Fibroblast of gingiva (primary cell): ENCODE measurements around the gene ARHGAP31.
"Not testable (repeated sequence)": the region's sequence is repeated elsewhere in the genome, so short reads cannot be mapped to it uniquely, and the experiment has no call there.

Source experiments
- DNase-seq: peaks from one replicate; pipeline ENCODE4 v3.0.0-alpha.2; 2011; ENCODE audit warnings: low read depth

The ARHGAP31 gene

GRCh38 chr3:119352034-119352609, 57.9 kb downstream of the ARHGAP31 start:
- DNase-seq: no peak

GRCh38 chr3:119352863-119353527, 58.8 kb downstream of the ARHGAP31 start:
- peak; percentile 79 for DNase-seq

DNA sequence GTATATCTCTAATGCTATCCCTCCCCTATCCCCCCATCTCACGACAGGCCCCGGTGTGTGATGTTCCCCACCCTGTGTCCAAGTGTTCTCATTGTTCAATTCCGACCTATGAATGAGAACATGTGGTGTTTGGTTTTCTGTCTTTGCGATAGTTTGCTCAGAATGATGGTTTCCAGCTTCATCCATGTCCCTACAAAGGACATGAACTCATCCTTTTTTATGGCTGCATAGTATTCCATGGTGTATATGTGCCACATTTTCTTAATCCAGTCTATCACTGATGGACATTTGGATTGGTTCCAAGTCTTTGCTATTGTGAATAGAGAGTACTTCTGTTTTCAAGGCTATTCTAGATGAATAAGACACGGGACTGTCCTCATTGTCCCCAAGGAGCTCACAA, 61.4 kb downstream of the ARHGAP31 start:
- not testable (repeated sequence) for DNase-seq

DNA sequence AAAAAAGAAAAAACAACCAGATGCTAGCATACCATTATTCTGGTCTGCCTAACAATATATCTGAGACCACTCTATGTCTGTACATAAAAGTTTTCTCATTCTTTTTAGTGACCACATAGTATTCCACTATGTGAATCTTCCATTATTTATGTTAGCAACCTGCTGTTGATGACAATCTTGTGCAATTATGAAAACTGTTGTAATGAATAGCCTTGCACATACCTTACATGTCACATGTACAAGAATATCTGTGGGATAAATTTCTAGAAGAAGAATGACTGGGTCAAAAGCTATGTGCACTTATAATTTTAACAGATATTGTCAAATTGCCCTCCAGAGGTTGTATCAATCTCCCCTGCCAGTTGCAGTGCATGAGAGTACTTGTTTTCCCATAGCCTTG, 62.5 kb downstream of the ARHGAP31 start:
- DNase-seq: no peak

DNA sequence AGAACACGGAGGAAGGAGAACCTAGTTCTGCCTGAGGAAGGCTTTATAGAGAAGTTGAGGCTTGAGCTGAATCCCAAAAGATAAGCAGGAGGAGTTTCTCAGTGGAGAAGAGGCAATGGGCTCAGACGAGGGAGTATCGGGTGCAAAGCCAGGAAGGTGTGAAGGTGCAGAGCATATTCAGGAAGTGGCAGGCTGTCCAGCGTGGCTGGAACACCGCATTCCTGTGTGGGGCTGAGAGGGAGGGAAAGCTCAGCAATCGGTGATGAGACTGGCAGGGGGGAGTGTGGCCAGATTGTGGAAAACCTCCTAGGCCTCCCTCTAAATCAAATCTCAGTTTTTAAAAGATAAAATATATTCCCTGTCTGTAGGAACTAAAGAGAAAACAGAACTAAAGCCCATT, 63.0 kb downstream of the ARHGAP31 start:
- DNase-seq: no peak

DNA sequence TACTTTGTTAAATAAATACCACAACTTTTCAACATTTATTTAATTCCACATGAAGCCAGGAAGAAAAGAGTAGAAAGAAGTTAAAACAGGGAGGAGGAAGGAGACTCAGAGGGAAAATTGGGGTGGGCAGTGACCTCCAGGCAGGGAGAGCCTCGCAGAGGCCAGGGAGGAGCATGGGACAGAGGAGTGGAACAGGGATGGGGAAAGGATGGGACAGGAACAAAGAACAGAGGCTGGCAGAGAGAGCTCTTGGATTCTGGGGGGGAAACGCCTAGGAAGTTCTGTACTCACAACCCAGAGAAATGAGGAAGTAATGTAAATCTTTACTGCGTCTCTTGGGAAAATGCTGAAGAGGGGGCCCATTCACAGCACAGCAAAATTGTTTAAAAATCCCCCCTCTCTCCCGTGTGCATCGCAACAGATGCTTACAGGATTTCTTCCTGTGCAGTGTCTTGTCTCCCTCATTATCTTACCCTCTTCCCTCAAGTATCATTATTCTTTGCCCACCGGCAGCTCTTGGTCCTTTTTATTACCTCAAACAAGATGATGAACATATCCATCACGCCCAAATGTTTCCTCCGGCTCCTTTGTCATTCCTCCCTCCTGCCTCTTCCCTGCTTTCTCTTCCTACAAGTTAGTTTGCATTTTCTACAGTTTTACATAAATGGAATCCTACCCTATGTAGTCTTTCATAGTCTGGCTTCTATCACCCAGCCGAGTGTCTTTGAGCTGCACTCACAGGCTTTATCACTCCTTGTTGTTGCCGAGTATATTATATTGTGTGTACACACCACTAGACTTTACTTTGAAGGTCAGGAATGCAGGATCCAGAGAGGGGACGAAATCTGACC, 65.5 kb downstream of the ARHGAP31 start:
- no peak for DNase-seq

DNA sequence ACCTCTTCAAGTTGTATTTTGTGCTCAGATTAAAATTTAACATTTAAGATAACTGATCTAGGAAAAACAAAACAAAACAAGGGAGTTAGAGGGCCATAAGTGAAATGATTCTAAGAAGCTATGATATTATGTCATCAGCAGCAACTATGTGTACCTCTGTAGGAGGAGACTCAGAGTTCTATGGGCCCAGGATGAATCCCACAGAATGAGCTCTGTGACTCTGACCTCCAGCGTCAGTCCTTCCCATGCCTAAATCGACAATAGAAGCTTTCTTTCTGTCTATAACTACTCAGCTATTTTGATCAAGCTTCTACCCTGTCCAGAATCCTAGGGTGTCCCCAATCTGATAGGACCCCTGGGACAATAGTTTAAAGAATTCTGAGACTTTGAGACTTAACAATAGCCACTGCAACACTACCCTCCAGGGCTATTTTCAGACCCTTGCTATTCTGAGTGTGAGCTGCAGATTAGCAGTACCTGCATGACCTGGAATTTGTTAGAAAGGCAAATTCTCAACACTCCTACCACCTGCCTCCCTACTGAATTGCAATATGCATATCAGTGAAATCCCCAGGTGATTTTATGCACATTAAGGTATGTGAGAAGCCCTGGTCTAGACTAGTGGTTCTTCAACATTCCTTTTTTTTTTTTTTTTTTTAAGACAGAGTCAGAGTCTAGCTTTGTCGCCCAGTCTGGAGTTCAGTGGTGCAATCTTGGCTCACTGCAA, 66.7 kb downstream of the ARHGAP31 start:
- DNase-seq: no peak

GRCh38 chr3:119362010-119362409, 67.8 kb downstream of the ARHGAP31 start:
- DNase-seq: no peak

DNA sequence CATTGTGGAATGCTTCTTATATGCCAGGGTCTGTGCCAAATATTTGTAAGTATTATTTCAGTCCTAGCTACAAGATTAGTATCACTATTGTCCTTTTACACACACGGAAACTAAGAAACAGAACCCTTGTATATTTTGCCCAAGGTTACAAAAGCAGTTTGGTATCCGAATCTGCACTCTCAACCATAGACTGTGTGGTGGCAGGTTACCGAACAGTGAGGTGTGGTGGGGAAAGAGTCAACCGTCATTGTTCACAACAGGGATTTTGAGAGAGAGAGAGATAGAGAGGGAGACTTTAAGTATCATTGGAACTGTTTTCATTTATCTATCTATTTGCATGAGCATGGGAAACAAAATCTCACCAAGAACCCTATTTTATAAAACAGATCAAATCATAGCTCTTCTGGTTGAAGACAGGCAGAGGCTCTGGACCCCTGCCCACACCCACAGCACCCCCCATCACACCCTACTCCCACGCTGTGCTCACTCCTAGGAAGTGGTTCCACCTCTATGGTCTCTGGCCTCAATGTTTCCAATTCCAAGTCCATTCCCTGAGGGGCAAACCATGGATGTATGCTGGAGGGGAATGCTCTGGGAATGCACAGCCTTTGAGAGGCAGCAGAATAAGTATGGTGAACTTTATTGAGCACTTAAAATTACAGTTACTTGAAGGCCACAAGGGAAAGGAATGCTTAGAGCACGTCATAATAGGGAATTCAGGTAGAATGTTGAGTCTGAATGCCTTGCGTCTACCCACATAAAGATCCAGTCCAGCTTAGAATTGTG, 69.0 kb downstream of the ARHGAP31 start:
- no peak for DNase-seq

DNA sequence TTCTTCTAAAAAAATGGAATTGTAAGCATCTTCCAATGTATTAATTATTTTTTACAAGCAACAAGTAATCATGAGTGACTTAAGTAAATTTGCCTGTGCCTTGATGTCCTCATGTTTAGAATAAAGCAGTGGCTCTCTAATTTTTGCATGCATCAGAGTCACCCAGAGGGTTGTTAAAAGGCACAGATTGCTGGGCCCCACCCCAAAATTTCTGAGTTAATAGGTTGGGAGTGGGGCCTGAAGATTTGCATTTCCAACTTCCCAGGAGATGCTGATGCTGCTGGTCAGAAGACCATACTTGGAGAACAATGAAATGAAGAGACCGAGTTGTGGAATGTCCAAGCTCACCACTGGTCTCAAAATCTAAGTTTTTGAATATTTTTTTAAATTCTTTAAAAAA, 70.2 kb downstream of the ARHGAP31 start:
- DNase-seq: no peak

DNA sequence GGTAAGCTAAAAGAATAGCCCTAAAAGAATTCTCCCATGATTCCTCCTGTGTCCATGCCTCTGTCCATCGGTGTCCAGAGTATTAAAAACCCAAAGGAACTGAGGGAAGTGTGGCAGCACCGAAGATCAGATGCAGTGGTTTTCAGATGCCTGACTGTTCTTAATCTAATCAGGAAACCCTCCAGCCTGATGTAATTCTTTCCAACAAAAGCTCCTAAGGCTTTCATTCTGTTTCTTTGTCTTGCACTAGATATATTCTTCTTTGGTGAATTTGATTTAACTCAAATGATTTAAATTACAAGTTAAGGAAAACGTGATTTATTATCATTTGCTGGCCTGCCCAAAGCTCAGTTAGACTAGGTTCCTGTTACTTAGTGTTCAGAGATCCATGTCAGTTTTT, 71.2 kb downstream of the ARHGAP31 start:
- DNase-seq: no peak

DNA sequence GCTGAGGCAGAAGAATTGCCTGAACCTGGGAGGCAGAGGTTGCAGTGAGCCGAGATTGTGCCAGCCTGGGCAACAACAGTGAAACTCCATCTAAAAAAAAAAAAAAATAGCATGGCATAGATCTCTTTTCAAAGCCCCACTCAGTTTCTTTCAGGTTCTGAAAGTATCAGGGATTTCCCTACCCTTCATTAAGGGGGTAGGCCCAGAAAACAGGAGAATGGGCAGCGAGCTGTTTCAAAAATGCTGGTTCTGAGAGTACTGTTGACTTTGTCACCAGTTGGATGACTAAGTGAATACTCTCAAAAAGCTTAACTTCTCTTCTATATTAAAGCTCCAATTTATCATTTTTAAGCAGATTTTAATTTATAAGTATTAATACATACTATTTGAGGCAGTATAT, 72.8 kb downstream of the ARHGAP31 start:
- no peak for DNase-seq

DNA sequence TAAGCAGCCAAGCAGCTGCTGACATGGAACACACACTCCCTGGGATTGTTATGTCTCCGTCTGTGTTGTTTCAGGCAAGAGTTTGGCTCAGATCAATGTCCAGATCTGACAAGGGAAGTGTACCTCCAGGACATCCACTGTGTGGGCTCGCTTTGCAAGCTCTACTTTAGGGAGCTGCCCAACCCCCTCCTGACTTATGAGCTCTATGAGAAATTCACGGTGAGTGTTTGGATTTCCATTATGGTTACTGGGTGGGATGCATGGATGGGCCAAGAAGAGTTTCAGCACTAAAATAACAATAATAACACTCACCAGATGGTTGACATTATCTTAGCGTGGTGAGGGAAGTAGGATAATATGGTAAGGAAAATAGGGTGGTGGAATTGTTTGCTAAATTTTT, 74.1 kb downstream of the ARHGAP31 start:
- DNase-seq: peak; percentile 69

DNA sequence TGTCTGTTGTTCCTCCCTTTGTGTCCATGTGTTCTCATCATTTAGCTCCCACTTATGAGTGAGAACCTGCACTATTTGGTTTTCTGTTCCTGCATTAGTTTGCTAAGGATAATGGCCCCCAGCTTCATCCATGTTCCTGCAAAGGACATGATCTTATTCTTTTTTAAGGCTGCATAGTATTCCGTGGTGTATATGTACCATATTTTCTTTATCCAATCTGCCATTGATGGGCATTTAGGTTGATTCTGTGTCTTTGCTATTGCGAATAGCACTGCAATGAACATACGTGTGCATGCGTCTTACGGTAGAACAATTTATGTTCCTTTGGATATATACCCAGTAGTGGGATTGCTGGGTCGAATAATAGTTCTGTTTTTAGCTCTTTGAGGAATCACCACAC, 77.6 kb downstream of the ARHGAP31 start:
- DNase-seq: not testable (repeated sequence)

DNA sequence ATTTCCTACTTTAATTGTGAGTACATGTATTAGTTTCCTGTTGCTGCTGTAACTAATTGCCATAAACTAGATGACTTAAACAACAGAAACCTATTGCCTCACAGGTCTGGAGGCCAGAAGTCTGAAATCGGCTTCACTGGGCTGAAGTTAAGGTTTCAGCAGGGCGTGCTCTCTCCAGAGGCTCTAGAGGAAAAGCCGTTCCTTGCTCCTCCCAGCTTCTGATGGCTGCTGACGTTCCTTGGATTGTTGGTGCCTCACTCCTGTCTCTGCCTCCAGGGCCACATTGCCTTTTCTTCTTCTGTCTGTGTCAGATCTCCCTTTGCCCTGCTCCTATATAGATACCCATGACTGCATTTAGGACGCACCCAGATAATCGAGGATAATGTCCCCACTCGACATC, 80.9 kb downstream of the ARHGAP31 start:
- no peak for DNase-seq

GRCh38 chr3:119375510-119375909, 81.3 kb downstream of the ARHGAP31 start:
- no peak for DNase-seq

GRCh38 chr3:119376758-119377157, 82.6 kb downstream of the ARHGAP31 start:
- DNase-seq: peak; percentile 60

GRCh38 chr3:119378259-119378803, 84.1 kb downstream of the ARHGAP31 start:
- no peak for DNase-seq

DNA sequence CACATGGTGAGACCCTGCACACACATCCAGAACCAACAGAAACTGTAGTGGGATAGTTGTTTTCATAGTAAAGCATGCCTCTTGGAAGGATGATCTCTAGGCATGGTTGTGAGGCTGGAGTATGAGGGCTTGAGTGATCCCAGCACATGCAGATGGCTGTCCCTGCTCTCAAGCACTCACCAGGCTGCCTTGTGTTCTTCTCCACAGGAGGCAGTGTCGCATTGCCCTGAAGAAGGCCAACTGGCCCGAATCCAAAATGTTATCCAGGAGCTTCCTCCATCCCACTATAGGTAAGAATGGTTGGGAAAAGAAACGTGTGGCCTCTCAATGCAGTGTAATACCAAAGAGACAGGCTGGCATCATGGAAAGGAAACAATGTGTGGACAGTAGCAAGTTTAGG, 86.5 kb downstream of the ARHGAP31 start:
- DNase-seq: no peak

DNA sequence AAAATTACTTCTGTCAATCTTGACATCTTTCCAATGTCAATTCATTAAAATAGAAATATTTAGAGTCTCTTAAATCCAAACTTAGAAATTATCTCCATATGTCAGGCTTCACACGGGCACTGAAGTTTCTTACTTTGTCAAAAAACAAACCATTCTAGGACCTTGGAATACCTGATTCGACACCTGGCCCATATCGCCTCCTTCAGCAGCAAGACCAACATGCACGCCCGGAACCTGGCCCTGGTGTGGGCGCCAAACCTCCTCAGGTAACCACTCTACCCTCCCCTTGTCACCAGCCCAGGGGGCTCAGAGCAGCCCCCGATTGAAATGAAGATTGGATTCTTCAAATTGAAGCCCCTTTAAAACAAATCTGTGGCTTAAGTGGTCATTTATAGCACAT, 88.0 kb downstream of the ARHGAP31 start:
- DNase-seq: no peak

DNA sequence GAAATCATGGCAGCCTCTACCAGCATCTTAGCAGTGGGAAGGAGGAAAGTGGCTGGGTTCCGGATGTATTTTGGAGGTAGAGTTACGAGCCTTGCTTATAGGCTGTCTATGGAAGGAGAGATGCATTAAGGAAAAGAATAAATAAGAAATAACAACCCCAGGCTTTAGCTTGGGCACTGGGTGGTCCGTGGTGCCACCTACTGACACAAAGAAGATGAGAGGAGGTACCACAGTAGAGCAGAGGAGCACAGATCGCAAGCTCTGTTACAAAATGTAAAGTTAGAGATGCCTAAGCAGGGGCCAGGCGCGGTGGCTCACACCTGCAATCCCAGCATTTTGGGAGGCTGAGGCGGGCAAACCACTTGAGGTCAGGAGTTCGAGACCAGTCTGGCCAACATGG, 94.4 kb downstream of the ARHGAP31 start:
- DNase-seq: no peak
